ENCODE measurements around the gene PCGF3.
"Not testable (repeated sequence)": the region's sequence is repeated elsewhere in the genome, so short reads cannot be mapped to it uniquely, and the experiment has no call there.

PCGF3 gene

GRCh38 chr4:722851-723360 is 17.3 kb downstream of the PCGF3 start:
- no peak for DNase-seq (ENCODE audit: low read depth, low spot score)

- no peak for DNase-seq (ENCODE audit: low read depth, low spot score)
Measured at GRCh38 chr4:723751-724530, 18.3 kb downstream of the PCGF3 start.

GRCh38 chr4:725391-726234 is 20.0 kb downstream of the PCGF3 start:
- no peak for DNase-seq (ENCODE audit: low read depth, low spot score)

GRCh38 chr4:726235-726787 is 20.7 kb downstream of the PCGF3 start:
- DNase-seq (ENCODE audit: low read depth, low spot score) = no peak

- no peak for DNase-seq (ENCODE audit: low read depth, low spot score)
Measured at GRCh38 chr4:726838-727237, 21.2 kb downstream of the PCGF3 start.

- no peak for DNase-seq (ENCODE audit: low read depth, low spot score)
Measured at GRCh38 chr4:727576-727975, 21.9 kb downstream of the PCGF3 start.

GRCh38 chr4:729336-730315 is 24.0 kb downstream of the PCGF3 start:
- DNase-seq (ENCODE audit: low read depth, low spot score) = no peak

- DNase-seq (ENCODE audit: low read depth, low spot score) = no peak
Measured at GRCh38 chr4:730511-730910, 24.9 kb downstream of the PCGF3 start.

GRCh38 chr4:730946-731904 is 25.6 kb downstream of the PCGF3 start:
- not testable (repeated sequence) for DNase-seq (ENCODE audit: low read depth, low spot score)

GRCh38 chr4:731954-732353 is 26.3 kb downstream of the PCGF3 start:
- DNase-seq (ENCODE audit: low read depth, low spot score) = not testable (repeated sequence)

- no peak for DNase-seq (ENCODE audit: low read depth, low spot score)
Measured at GRCh38 chr4:732486-732885, 26.9 kb downstream of the PCGF3 start.

GRCh38 chr4:732911-733630 is 27.4 kb downstream of the PCGF3 start:
- DNase-seq (ENCODE audit: low read depth, low spot score) = no peak

- DNase-seq (ENCODE audit: low read depth, low spot score) = no peak
Measured at GRCh38 chr4:733631-733980, 28.0 kb downstream of the PCGF3 start.

- no peak for DNase-seq (ENCODE audit: low read depth, low spot score)
Measured at GRCh38 chr4:734075-734474, 28.4 kb downstream of the PCGF3 start.

GRCh38 chr4:734951-735350 is 29.3 kb downstream of the PCGF3 start:
- DNase-seq (ENCODE audit: low read depth, low spot score) = no peak

- no peak for DNase-seq (ENCODE audit: low read depth, low spot score)
Measured at GRCh38 chr4:735583-735982, 30.0 kb downstream of the PCGF3 start.

- not testable (repeated sequence) for DNase-seq (ENCODE audit: low read depth, low spot score)
Measured at GRCh38 chr4:736561-736960, 30.9 kb downstream of the PCGF3 start.

GRCh38 chr4:738781-739280 is 33.2 kb downstream of the PCGF3 start:
- DNase-seq (ENCODE audit: low read depth, low spot score) = no peak

GRCh38 chr4:739569-739968 is 33.9 kb downstream of the PCGF3 start:
- DNase-seq (ENCODE audit: low read depth, low spot score) = no peak
